Measurements from ENCODE around the gene FAM50B.

- TF ChIP-seq L3MBTL2 (conservative IDR thresholded peaks at IDR 0.05): no peak
- no peak for TF ChIP-seq ZNF384 (IDR thresholded peaks at IDR 0.05)
- no peak for TF ChIP-seq ELF4 (IDR thresholded peaks at IDR 0.05)
- no peak for TF ChIP-seq SP1 (IDR thresholded peaks at IDR 0.05)
- TF ChIP-seq FOXA1 (IDR thresholded peaks at IDR 0.05): no peak
These were observed 5.1 kb upstream of the FAM50B start for GRCh38 chr6:3844097-3844463.
